ENCODE measurements around the gene CNEP1R1.

CNEP1R1 gene

DNA sequence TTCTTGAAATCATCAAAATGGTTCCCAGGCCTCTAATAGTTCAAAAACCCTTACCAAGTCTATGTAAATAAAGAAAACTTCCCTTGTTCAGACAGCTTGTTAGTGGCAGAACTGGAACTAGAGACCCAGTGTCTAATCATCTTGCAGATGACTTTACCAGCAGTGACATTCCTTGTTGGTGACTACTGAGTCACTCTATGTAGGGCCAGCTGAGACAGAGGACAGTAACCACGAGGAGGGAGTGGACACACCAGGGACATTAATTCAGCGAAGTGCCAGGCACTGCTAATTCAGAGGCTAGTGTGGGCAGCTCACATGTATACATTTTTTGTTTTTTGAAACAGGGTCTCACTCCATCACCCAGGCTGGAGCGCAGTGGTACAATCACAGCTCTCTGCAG is 34.6 kb downstream of the CNEP1R1 start:
- no peak overlapping the region for H3K9ac ChIP-seq (ENCODE audit: low read depth, low read length)
- no peaks in the 10 kb centered on the region for H3K9me3 ChIP-seq (ENCODE audit: control insufficient read depth, insufficient read depth, low read length)
- no peaks in the 10 kb centered on the region for H3K36me3 ChIP-seq (ENCODE audit: insufficient read depth, low read length)
- H3K4me1 ChIP-seq (ENCODE audit: insufficient read depth, low read length) = no peaks in the 10 kb centered on the region

DNA sequence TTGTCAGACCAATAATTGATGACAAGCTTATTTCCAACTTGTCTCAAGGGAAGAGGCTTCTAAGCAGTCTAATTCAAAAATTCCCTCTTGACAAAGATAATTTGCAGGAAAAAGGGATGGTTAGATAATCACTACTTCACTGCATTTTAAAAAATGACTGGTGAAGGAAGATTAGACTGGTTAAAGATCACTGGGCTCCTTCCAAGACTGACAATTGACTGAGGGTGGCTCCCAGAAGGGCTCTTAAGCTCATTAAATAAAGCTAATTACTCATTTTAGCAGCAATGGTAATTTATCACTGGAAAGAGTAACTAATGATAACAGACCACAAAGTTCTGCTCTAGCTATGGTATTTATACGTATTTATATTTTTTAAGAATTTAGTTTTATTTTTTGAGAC is 36.3 kb downstream of the CNEP1R1 start:
- Histone ChIP-seq H3K36me3 (ENCODE audit: insufficient read depth, low read length) (no peaks in the 10 kb centered on the region), H3K9ac (ENCODE audit: low read depth, low read length) (no peak overlapping the region), H3K9me3 (ENCODE audit: control insufficient read depth, insufficient read depth, low read length) (no peaks in the 10 kb centered on the region), H3K4me1 (ENCODE audit: insufficient read depth, low read length) (no peaks in the 10 kb centered on the region; the same call in 1 of the 2 replicates)

DNA sequence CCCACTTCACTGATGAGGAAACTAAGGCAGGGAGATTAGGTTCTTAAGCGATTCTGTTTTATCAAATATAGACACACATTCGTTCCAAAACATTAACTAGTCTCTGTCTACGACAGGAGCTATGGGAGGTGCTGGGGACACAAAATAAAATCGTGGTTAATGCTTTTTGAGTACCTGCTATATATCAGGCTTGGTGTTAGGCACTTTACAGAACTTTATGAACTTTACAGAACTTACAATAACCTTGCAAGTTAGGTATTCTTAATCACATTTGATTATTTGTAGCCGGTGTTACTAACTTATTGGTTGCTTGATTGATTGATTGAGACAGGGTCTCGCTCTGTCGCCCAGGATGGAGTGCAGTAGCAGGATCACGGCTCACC is 40.2 kb downstream of the CNEP1R1 start:
- H3K9ac ChIP-seq (ENCODE audit: low read depth, low read length) = peak overlapping the region; percentile 29; the same call in 1 of the 2 replicates

DNA sequence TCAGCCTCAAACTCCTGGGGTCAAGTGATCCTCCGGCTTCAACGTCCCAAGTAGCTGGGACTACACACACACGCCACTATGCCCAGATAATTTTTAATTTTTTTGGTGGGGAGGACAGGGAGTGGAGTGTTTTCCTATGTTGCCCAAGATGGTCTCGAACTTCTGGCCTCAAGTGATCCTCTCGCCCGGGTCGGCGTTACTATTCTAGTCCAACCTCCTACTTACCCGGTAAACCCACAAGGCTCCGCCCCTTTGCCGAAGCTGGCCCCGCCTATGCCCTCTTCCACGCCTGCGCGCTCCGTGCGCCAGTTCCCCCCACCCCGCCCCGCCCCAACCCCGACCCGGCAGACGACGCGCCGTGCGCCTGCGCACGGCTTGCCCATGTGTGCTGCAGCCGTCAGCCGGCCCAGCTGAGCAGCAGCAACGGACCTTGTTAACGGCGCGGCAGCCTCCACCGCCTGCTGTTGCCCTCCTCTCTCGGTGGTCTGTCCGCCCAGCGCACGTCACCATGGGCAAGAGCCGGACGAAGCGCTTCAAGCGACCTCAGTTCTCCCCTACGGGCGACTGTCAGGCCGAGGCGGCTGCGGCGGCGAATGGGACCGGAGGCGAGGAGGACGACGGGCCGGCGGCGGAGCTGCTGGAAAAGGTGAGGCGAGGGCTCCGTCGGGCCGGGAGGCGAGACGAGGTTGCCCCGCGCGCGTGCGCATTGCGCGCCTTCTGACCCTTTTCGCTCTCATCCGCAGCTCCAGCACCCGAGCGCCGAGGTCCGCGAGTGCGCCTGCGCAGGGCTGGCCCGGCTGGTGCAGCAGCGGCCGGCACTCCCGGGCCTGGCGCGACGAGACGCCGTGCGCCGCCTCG is 40.8 kb downstream of the CNEP1R1 start, which contains the start of gene HEATR3:
TSS of gene HEATR3 (plus strand) at position 347 of the 858 bp plus-strand sequence. CDS start at position 509, 162 bp downstream.
- peaks cover 7% of the 10 kb centered on the region; the same call in 1 of the 2 replicates for H3K4me1 ChIP-seq (ENCODE audit: insufficient read depth, low read length)
- H3K36me3 ChIP-seq (ENCODE audit: insufficient read depth, low read length) = peaks cover 4% of the 10 kb centered on the region; the same call in 1 of the 2 replicates
- no peaks in the 10 kb centered on the region for H3K9me3 ChIP-seq (ENCODE audit: control insufficient read depth, insufficient read depth, low read length)
- H3K9ac ChIP-seq (ENCODE audit: low read depth, low read length) = peak within 1 kb of the TSS; percentile 91

More for the DNA sequence above, 40.2 kb downstream of the CNEP1R1 start:
- Histone ChIP-seq H3K36me3 (ENCODE audit: insufficient read depth, low read length) (peaks cover 4% of the 10 kb centered on the region; the same call in 1 of the 2 replicates), H3K4me1 (ENCODE audit: insufficient read depth, low read length) (peaks cover 7% of the 10 kb centered on the region; the same call in 1 of the 2 replicates), H3K9me3 (ENCODE audit: control insufficient read depth, insufficient read depth, low read length) (no peaks in the 10 kb centered on the region)

DNA sequence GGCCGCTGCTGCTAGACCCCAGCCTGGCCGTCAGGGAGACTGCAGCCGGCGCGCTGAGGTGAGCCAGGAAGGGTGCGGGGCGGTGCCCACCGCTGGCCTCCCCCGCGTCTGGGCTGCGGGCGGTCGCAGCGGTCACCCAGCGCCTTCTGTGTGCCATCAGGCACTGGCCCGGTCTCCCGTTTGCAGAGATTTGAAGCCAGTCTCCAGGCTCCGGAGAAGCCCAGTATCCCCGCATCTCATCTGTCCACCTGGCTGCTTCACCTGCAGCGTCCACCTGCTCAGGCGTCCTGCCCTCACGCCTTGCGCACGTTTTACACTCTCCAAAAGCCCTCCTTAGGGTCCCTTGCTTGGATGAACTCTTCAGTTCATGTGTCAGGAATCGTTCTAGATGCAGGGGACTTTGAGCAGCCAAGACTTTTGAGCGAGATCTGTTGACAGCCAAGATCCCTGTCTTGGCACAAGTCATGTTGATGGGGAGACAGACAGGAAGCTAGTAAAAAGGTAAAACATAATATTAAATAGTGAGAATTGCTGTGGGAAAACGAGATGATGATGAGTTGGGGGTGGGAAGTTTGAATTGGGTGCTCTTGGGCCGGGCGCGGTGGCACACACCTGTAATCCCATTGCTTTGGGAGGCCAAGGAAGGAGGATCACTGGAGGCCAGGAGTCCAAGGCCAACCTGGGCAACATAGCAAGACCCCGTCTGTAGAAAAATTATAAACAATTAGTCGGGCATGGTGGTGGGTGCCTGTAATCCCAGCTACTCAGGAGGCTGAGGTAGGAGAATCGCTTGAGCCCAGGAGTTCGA is 41.7 kb downstream of the CNEP1R1 start:
- H3K4me1 ChIP-seq (ENCODE audit: insufficient read depth, low read length) = peaks cover 7% of the 10 kb centered on the region; the same call in 1 of the 2 replicates
- peak overlapping the region; percentile 91; the same call in 1 of the 2 replicates for H3K9ac ChIP-seq (ENCODE audit: low read depth, low read length)
- H3K36me3 ChIP-seq (ENCODE audit: insufficient read depth, low read length) = peaks cover 4% of the 10 kb centered on the region; the same call in 1 of the 2 replicates
- H3K9me3 ChIP-seq (ENCODE audit: control insufficient read depth, insufficient read depth, low read length) = no peaks in the 10 kb centered on the region

DNA sequence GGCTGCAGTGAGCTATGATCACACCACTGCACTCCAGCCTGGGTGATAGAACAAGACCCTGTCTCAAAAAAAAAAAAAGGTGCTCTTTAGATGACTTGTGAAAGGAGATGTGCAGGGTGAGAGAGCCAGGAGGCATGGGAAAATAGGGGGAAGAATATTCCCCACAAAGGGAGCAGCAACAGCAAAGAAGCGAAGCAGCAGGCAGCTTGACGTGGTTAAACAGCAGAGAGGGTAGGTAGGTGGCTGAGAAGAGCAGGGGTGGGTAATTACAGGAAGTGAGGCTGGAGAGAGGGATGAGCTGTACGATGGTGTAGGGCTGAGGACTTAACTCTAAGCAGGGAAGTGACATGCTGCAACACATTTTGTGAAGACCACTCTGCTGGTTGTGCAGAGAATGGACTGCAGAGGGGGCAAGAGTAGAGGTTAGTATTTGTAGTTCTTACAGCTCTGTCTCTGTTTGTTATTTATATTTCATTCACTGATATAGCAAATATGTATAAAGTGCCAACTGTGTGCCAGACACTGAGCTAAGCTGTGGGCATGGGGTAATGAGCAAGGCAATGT is 42.3 kb downstream of the CNEP1R1 start:
- H3K9ac ChIP-seq (ENCODE audit: low read depth, low read length) = no peak overlapping the region
- H3K36me3 ChIP-seq (ENCODE audit: insufficient read depth, low read length) = peaks cover 4% of the 10 kb centered on the region; the same call in 1 of the 2 replicates

DNA sequence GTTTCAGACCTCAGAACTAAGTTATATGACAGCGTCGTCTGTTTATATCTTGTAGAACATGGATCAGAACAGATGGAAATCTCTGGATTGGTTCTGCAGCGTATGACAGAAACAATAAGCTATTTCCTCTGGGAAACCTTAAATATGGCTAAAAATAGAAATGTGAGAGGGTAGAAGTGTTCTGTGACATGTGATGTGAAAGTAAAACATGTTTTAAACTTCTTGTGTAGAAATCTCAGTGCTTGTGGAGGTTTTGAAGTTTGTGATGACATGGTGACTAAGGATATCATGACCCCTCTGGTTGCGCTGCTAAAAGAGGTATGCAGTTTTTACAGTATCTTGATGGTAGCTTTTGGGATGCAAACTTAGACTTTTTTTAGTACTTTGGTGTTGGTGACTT is 43.5 kb downstream of the CNEP1R1 start:
- Histone ChIP-seq H3K9ac (ENCODE audit: low read depth, low read length) (no peak overlapping the region), H3K4me1 (ENCODE audit: insufficient read depth, low read length) (peaks cover 7% of the 10 kb centered on the region; the same call in 1 of the 2 replicates), H3K9me3 (ENCODE audit: control insufficient read depth, insufficient read depth, low read length) (no peaks in the 10 kb centered on the region), H3K36me3 (ENCODE audit: insufficient read depth, low read length) (peaks cover 4% of the 10 kb centered on the region; the same call in 1 of the 2 replicates)

More for the DNA sequence above, 42.3 kb downstream of the CNEP1R1 start:
- Histone ChIP-seq H3K4me1 (ENCODE audit: insufficient read depth, low read length) (peaks cover 7% of the 10 kb centered on the region; the same call in 1 of the 2 replicates), H3K9me3 (ENCODE audit: control insufficient read depth, insufficient read depth, low read length) (no peaks in the 10 kb centered on the region)

DNA sequence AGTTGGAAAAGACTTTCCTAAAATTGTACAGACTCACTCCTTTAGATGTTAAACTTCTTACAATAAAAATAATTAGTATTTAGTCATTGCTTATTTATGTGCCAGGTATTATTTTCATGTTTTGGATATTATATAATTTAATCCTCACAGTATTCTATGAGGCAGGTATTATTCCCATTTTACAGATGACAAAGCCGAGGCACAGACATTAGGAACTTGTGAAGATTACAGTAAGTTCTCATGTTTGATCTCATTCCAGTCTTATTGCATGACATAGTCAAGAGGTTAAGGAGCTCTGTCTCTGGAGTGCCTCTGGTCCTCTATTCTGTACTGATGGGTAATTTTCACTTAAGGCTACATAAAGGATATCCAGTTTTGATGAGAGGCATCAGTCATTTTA is 44.0 kb downstream of the CNEP1R1 start:
- H3K36me3 ChIP-seq (ENCODE audit: insufficient read depth, low read length) = peaks cover 4% of the 10 kb centered on the region; the same call in 1 of the 2 replicates
- no peaks in the 10 kb centered on the region for H3K9me3 ChIP-seq (ENCODE audit: control insufficient read depth, insufficient read depth, low read length)
- no peak overlapping the region for H3K9ac ChIP-seq (ENCODE audit: low read depth, low read length)
- H3K4me1 ChIP-seq (ENCODE audit: insufficient read depth, low read length) = peaks cover 7% of the 10 kb centered on the region; the same call in 1 of the 2 replicates

DNA sequence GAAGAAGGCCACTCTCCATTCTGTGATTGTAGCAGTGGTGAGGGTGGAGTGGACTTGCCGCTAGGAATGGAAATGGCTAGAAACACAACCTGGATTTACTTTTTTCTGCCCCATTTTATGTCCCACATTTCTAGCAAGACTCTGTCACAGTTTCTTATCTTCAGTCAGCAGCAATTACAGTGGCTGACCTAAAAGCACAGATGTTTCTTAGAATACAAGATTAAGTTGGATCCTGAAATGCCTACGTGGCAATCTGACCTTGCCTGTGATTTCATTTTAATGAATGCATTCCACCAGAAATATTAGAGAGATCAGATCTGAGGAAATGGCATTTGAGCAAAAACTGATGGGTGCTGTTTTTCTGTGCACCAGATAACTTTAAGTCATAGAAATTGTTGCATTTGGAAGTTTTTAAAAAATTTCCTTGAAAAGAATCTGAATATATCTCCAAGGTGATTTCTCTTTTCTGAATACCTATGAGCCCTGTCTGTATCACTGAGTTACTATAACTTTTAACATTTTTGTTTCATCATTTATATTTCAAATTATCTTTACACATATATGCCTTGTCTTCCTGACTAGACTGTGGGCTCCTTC is 46.1 kb downstream of the CNEP1R1 start:
- Histone ChIP-seq H3K9ac (ENCODE audit: low read depth, low read length) (no peak overlapping the region), H3K9me3 (ENCODE audit: control insufficient read depth, insufficient read depth, low read length) (no peaks in the 10 kb centered on the region), H3K36me3 (ENCODE audit: insufficient read depth, low read length) (peaks cover 4% of the 10 kb centered on the region; the same call in 1 of the 2 replicates), H3K4me1 (ENCODE audit: insufficient read depth, low read length) (peaks cover 7% of the 10 kb centered on the region; the same call in 1 of the 2 replicates)

DNA sequence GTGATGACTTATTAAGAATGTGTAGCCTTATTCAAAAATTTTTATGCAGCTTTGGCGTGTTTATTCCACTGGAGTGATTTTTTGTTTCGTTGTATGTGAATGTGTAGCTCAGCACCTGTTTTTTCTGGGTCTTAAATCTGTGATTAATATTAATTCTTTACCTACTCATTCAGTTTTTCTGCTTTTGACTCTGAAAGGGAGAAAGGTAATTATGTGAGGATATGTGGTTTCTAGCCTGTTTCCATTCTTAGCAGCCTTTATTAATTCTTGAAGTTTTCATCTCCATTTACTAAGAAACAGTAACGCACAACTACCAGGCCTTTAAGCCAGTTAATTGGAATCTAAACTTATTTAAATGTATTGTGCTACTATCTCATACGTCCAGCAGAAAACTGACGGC is 47.7 kb downstream of the CNEP1R1 start:
- peaks cover 8% of the 10 kb centered on the region; the same call in 1 of the 2 replicates for H3K36me3 ChIP-seq (ENCODE audit: insufficient read depth, low read length)
- H3K9ac ChIP-seq (ENCODE audit: low read depth, low read length) = no peak overlapping the region

DNA sequence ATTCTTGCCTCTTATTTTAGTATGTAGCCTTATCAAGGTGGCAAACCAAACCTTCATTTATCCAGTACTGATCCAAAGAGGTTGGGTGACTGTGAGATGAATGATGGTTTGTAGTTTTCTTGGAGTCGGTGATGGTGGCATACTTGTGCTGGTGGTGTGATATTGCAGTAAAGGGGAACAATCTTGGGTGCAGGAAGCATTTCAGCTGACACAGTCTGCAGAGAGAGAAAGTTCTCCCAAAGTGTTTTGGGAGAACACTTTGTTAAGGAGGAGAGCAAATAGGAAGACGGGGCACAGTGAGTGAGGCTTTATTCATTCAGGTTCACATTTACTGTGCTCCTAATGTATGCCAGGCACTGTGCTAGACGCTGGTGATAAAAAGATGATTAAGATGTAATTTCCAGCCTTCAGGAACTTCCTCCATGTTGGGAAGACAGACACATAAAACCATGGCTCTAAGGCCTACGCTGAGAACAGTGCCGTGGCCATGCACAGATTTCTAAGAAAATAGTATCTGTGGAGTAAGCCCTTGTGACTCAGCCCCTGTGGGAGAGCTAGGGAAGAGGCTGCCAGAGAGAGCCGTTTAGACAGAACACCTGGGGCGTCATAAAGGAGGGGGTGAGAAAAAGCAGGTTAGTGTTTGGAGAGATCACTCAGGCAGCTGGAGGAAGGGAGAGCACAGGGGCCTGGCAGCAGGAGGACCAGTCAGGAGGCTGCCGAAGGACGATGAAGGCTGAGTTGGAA is 54.5 kb downstream of the CNEP1R1 start:
- H3K36me3 ChIP-seq (ENCODE audit: insufficient read depth, low read length) = peaks cover 19% of the 10 kb centered on the region; the same call in 1 of the 2 replicates
- H3K9me3 ChIP-seq (ENCODE audit: control insufficient read depth, insufficient read depth, low read length) = no peaks in the 10 kb centered on the region
- H3K9ac ChIP-seq (ENCODE audit: low read depth, low read length) = no peak overlapping the region

More for the DNA sequence above, 47.7 kb downstream of the CNEP1R1 start:
- Histone ChIP-seq H3K9me3 (ENCODE audit: control insufficient read depth, insufficient read depth, low read length) (no peaks in the 10 kb centered on the region), H3K4me1 (ENCODE audit: insufficient read depth, low read length) (peaks cover 5% of the 10 kb centered on the region; the same call in 1 of the 2 replicates)

DNA sequence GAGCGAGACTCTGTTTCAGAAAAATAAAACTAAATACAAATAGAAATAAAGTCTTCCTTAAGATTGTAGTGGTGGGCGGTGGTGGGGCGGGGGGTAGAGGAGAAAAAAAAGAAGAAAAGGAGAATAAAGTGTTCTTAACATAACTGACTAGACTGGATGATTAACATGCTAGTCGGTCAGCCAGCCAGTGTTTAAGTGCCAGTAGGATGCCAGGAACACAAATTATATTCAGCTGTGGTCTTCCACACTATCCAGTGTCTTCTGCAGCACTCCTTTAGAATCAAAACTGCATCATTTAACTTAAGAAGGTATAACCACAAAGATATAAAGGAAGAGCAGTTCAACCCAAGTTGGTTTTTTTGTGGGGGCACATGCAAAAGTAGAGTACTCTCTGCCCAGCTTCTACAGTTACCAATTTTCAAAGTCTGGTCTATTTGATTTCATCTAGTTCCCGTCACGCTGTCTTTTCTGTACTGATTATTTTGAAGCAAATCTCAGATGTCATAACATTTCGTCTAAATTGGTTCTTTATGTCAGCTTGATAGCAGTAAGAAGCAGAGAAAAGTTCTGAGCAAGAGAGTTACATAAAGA is 56.5 kb downstream of the CNEP1R1 start:
- Histone ChIP-seq H3K9ac (ENCODE audit: low read depth, low read length) (no peak overlapping the region), H3K36me3 (ENCODE audit: insufficient read depth, low read length) (peaks cover 21% of the 10 kb centered on the region), H3K4me1 (ENCODE audit: insufficient read depth, low read length) (no peaks in the 10 kb centered on the region), H3K9me3 (ENCODE audit: control insufficient read depth, insufficient read depth, low read length) (no peaks in the 10 kb centered on the region)

More for the DNA sequence above, 54.5 kb downstream of the CNEP1R1 start:
- H3K4me1 ChIP-seq (ENCODE audit: insufficient read depth, low read length) = no peaks in the 10 kb centered on the region

DNA sequence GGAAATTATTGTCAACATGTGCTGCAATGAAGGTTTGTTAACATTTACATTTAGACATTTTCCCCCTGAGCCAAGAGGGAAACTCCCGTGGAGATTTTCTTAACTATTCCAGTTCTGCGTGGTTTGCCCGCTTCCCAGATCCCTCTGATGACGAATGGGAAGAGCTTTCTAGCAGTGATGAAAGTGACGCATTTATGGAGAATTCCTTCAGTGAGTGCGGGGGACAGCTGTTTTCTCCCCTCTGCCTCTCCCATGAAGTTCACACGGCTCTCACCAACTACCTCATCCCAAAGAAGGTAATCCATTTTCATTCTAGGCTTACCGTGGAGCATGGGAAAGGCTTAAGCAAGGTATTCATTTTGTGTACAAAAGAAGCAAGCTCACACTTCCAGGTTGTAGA is 59.0 kb downstream of the CNEP1R1 start:
- no peak overlapping the region for H3K9ac ChIP-seq (ENCODE audit: low read depth, low read length)
- H3K36me3 ChIP-seq (ENCODE audit: insufficient read depth, low read length) = peaks cover 17% of the 10 kb centered on the region
- H3K9me3 ChIP-seq (ENCODE audit: control insufficient read depth, insufficient read depth, low read length) = no peaks in the 10 kb centered on the region
- H3K4me1 ChIP-seq (ENCODE audit: insufficient read depth, low read length) = no peaks in the 10 kb centered on the region
